Astrocyte (in vitro differentiated cells and primary cell): ENCODE results near the gene LRSAM1.

Experiments
- EZH2 ChIP-seq: IDR thresholded peaks from 2 replicates; pipeline ENCODE4 v1.6.1; 2012; ENCODE audit warnings: mild to moderate bottlenecking, low read length, inconsistent platforms; ENCODE audit not compliant: insufficient read depth
- TF ChIP-seq, protein P1 (sequence below): IDR thresholded peaks from 2 replicates; pipeline ENCODE4 v1.5.1; 2011; ENCODE audit warnings: low read depth, mild to moderate bottlenecking, inconsistent platforms, low read length, moderate library complexity; ENCODE audit not compliant: insufficient read depth

GRCh38 chr9:127438394-127438793, 12.9 kb upstream of the LRSAM1 start:
- TF ChIP-seq, protein P1, sequence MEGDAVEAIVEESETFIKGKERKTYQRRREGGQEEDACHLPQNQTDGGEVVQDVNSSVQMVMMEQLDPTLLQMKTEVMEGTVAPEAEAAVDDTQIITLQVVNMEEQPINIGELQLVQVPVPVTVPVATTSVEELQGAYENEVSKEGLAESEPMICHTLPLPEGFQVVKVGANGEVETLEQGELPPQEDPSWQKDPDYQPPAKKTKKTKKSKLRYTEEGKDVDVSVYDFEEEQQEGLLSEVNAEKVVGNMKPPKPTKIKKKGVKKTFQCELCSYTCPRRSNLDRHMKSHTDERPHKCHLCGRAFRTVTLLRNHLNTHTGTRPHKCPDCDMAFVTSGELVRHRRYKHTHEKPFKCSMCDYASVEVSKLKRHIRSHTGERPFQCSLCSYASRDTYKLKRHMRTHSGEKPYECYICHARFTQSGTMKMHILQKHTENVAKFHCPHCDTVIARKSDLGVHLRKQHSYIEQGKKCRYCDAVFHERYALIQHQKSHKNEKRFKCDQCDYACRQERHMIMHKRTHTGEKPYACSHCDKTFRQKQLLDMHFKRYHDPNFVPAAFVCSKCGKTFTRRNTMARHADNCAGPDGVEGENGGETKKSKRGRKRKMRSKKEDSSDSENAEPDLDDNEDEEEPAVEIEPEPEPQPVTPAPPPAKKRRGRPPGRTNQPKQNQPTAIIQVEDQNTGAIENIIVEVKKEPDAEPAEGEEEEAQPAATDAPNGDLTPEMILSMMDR, result no peak
- no peak for TF ChIP-seq EZH2
